B cell (primary cell): Measurements from ENCODE around the gene RASL10B. TPM values are rescaled to one million over a fixed set of nuclear protein-coding genes. Genes with fewer than 3 reads are reported as not detected.
A peak's percentile ranks its signal among the peaks of the same experiment; 100 is the strongest.

Experiments
- ATAC-seq: fragments of 200-7000 bp; cut with Tn5 transposase; one replicate; pipeline ENCODE4 v1.10.0; 2021; ENCODE audit warnings: low read depth, mild to moderate bottlenecking, moderate number of reproducible peaks, moderate library complexity
- CTCF ChIA-PET: fragments of 350-600 bp; sonication (Branson Sonifier 250); formaldehyde crosslinking; loops from one replicate; lab custom pipeline; 2021; ENCODE audit warnings: antibody characterized with exemption, inconsistent platforms; lab: Charles Lee
- POLR2A ChIA-PET: fragments of 350-600 bp; sonication (Branson Sonifier 250); formaldehyde crosslinking; loops from one replicate; lab custom pipeline; 2021; ENCODE audit warnings: antibody characterized with exemption; lab: Charles Lee
- DNase-seq: peaks from one replicate; pipeline ENCODE4 v3.0.0; 2013
- H2AFZ ChIP-seq: 2 replicates; pipeline ENCODE4 v1.6.1; 2012; ENCODE audit warnings: mild to moderate bottlenecking, low read depth, low read length; ENCODE audit not compliant: insufficient read depth, poor library complexity, severe bottlenecking
- H3K27ac ChIP-seq, 2 donors: 1 replicate in 1 of 2; 2 replicates in 1 of 2; pipeline ENCODE4 v1.5.1; 2012 to 2013; ENCODE audit warnings: low read length in 2 of 2, mild to moderate bottlenecking in 2 of 2, moderate library complexity in 1 of 2
- H3K27me3 ChIP-seq, 4 experiments: fragments of 200-600 bp in 1 of 4; sonication (generic) in 1 of 4; replicated peaks in 1 of 4; 1 replicate in 2 of 4; 2 replicates in 2 of 4; pipeline versions ENCODE4 v1.6.1 to v1.7.0; 2013 to 2016; ENCODE audit warnings: low read length in 3 of 4, mild to moderate bottlenecking in 2 of 4, mixed read lengths in 1 of 4, moderate library complexity in 1 of 4; ENCODE audit not compliant: insufficient read depth in 4 of 4, control insufficient read depth in 3 of 4; ENCODE audit errors: control extremely low read depth in 1 of 4
- H3K36me3 ChIP-seq, 2 experiments: replicated peaks in 1 of 2; 1 replicate in 1 of 2; 2 replicates in 1 of 2; pipeline versions ENCODE4 v1.6.1 to v1.7.1; 2013; ENCODE audit warnings: low read length in 1 of 2; ENCODE audit not compliant: insufficient read depth in 2 of 2, control insufficient read depth in 1 of 2; ENCODE audit errors: control extremely low read depth in 1 of 2, extremely low read depth in 1 of 2
- H3K4me1 ChIP-seq, 2 donors: fragments of 200-600 bp in 1 of 2; sonication (generic) in 1 of 2; 1 replicate in 1 of 2; 2 replicates in 1 of 2; pipeline versions ENCODE4 v1.5.1 to v1.6.1; 2013 to 2017; ENCODE audit warnings: low read length in 2 of 2; ENCODE audit not compliant: control insufficient read depth in 2 of 2, insufficient read depth in 2 of 2
- H3K4me2 ChIP-seq: replicated peaks from 2 replicates; pipeline ENCODE3; 2012; ENCODE audit warnings: mild to moderate bottlenecking, low read depth, low read length; ENCODE audit not compliant: poor library complexity, severe bottlenecking
- H3K4me3 ChIP-seq, 5 experiments: fragments of 200-600 bp in 1 of 5; sonication (generic) in 1 of 5; 1 replicate in 3 of 5; 2 replicates in 2 of 5; pipeline versions ENCODE4 v1.5.1 to v1.7.0; 2011 to 2016; ENCODE audit warnings: low read length in 4 of 5, mild to moderate bottlenecking in 4 of 5, low read depth in 2 of 5, control low read depth in 1 of 5, moderate library complexity in 1 of 5; ENCODE audit not compliant: insufficient read depth in 1 of 5; ENCODE audit errors: control extremely low read depth in 1 of 5, extremely low read depth in 1 of 5
- H3K79me2 ChIP-seq: fragments of 200-600 bp; sonication (generic); one replicate; pipeline ENCODE4 v1.6.0; 2016; ENCODE audit warnings: low read length; ENCODE audit not compliant: control insufficient read depth, insufficient read depth
- H3K9ac ChIP-seq: fragments of 200-600 bp; sonication (generic); 2 replicates; pipeline ENCODE4 v1.6.1; 2017; ENCODE audit warnings: mild to moderate bottlenecking, low read length, moderate library complexity
- H3K9me3 ChIP-seq, 3 donors: one replicate each; pipeline versions ENCODE4 v1.6.1 to v1.7.1; 2013; ENCODE audit warnings: low read length in 2 of 3; ENCODE audit not compliant: control insufficient read depth in 2 of 3, insufficient read depth in 1 of 3; ENCODE audit errors: control extremely low read depth in 1 of 3
- H4K20me1 ChIP-seq: 2 replicates; pipeline ENCODE4 v1.6.0; 2012; ENCODE audit warnings: mild to moderate bottlenecking, low read length; ENCODE audit not compliant: insufficient read depth, control insufficient read depth, poor library complexity, severe bottlenecking
- H3K27ac Mint-ChIP-seq: one replicate; pipeline ENCODE4 v1.8.0; 2021; ENCODE audit warnings: mixed read lengths
- H3K27me3 Mint-ChIP-seq: one replicate; pipeline ENCODE4 v1.8.0; 2021; ENCODE audit warnings: mixed read lengths
- H3K4me1 Mint-ChIP-seq: one replicate; pipeline ENCODE4 v1.8.0; 2021; ENCODE audit warnings: mixed read lengths
- H3K4me3 Mint-ChIP-seq: one replicate; pipeline ENCODE4 v1.8.0; 2021; ENCODE audit warnings: mixed read lengths
- H3K9me3 Mint-ChIP-seq: one replicate; pipeline ENCODE4 v1.8.0; 2022; ENCODE audit warnings: mixed read lengths; ENCODE audit not compliant: insufficient read depth
- EZH2 ChIP-seq: IDR thresholded peaks from 2 replicates; pipeline ENCODE4 v1.6.1; 2012; ENCODE audit warnings: borderline replicate concordance, low read depth, mild to moderate bottlenecking, moderate library complexity, low read length; ENCODE audit not compliant: insufficient read depth, poor library complexity, severe bottlenecking
- WGBS: methylation state at CpG from one replicate; pipeline ENCODE4 v1.1.5; 2013; ENCODE audit warnings: missing lambda C conversion rate; ENCODE audit not compliant: insufficient coverage; 5-methylcytosine and 5-hydroxymethylcytosine counted together
- intact Hi-C: fragments of 100-400 bp; cut with micrococcal nuclease; formaldehyde crosslinking; loops from one replicate; pipeline ENCODE4 v1.10.0; 2022
- polyA plus RNA-seq: library from polyadenylated mRNA; depleted of rRNA; stranded (reverse); fragments of >200 nt; gene quantifications from 2 replicates; pipeline ENCODE4 v1.2.3, GENCODE V29; 2012
- total RNA-seq, 2 donors: library from RNA; stranded (reverse); fragments of 120-200 nt in 1 of 2; gene quantifications; 1 replicate in 1 of 2; 2 replicates in 1 of 2; pipeline versions ENCODE4 v1.2.3 to v1.2.4, GENCODE V29; 2013 to 2022
- TF ChIP-seq, protein P1 (sequence below): fragments of 200-600 bp; IDR thresholded peaks from one replicate; pipeline ENCODE4 v1.8.0; 2022; ENCODE audit warnings: antibody characterized with exemption, mild to moderate bottlenecking

The RASL10B gene
- total and polyA plus RNA-seq, 2 donors (not counting 1 experiment from before 2014, with no cell fraction given) = 0.06 TPM; not detected in 1

GRCh38 chr17:35765086-35765710 is 33.8 kb downstream of the RASL10B start:
- Histone ChIP-seq H3K4me1 (peaks cover 7 to 13% of the 10 kb centered on the region in 2 donors), H3K4me2 (peak overlapping the region; percentile 99), H2AFZ (peak overlapping the region; percentile 99), H4K20me1 (no peaks in the 10 kb centered on the region), H3K36me3 (no peaks in the 10 kb centered on the region), H3K9me3 (peaks cover 0 to 2% (median 0%) of the 10 kb centered on the region in 3 donors), H3K4me3 (peak overlapping the region in 2 of 5 experiments; percentile 82 to 88), H3K79me2 (no peaks in the 10 kb centered on the region), H3K9ac (peak overlapping the region; percentile 85), H3K27me3 (no peaks in the 10 kb centered on the region), H3K27ac (no peak overlapping the region)
- Mint-ChIP-seq H3K4me1 (peaks cover 8% of the 10 kb centered on the region), H3K27me3 (no peaks in the 10 kb centered on the region), H3K9me3 (no peaks in the 10 kb centered on the region), H3K27ac (peak overlapping the region; percentile 89), H3K4me3 (peak overlapping the region; percentile 94)
- 93% methylated on average over 8 of the region's 11 CpGs for WGBS
- intact Hi-C loops = loop anchor here (2.0 to 10.0 kb wide), 2 partner anchors 720 to 784 kb away; partner anchors contain the start of genes LIG3 and ZNHIT3
- no peak for TF ChIP-seq EZH2
- TF ChIP-seq, protein P1, sequence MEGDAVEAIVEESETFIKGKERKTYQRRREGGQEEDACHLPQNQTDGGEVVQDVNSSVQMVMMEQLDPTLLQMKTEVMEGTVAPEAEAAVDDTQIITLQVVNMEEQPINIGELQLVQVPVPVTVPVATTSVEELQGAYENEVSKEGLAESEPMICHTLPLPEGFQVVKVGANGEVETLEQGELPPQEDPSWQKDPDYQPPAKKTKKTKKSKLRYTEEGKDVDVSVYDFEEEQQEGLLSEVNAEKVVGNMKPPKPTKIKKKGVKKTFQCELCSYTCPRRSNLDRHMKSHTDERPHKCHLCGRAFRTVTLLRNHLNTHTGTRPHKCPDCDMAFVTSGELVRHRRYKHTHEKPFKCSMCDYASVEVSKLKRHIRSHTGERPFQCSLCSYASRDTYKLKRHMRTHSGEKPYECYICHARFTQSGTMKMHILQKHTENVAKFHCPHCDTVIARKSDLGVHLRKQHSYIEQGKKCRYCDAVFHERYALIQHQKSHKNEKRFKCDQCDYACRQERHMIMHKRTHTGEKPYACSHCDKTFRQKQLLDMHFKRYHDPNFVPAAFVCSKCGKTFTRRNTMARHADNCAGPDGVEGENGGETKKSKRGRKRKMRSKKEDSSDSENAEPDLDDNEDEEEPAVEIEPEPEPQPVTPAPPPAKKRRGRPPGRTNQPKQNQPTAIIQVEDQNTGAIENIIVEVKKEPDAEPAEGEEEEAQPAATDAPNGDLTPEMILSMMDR = no peak
- DNase-seq = no peak
- ChIA-PET POLR2A (interaction anchor here (1.0 to 1.7 kb wide), 3 partner anchors 37 to 44 kb away, joined by 3 to 33 read pairs (median 5); partner anchors contain the start of gene TAF15), CTCF (interaction anchor here (1.0 to 10.2 kb wide), 18 partner anchors 10 to 384 kb away, joined by 3 to 349 read pairs (median 10); partner anchors contain the start of genes MMP28, PEX12 and TAF15)
- no peak for ATAC-seq
